ENCODE data around the gene DSTYK.
A peak's percentile ranks its signal among the peaks of the same experiment; 100 is the strongest.
"Not testable (repeated sequence)": the region's sequence is repeated elsewhere in the genome, so short reads cannot be mapped to it uniquely, and the experiment has no call there.

Gene DSTYK

DNA sequence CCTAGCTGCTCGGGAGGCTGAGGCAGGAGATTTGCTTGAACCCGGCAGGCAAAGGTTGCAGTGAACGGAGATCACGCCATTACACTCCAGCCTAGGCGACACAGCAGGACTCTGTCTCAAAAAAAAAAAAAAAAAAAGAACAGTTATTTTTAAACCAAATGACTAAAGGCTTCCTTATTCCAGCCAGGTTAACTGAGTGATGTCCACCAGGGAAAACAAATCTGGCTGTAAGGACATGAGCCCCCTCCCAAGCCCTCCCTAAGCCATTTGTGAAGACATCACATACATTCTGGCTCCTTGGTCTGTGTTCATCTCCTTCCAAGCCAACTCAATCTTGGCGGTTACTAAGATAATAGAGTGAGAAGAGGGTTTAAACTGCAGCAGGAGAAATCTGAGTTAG is 24.4 kb upstream of the DSTYK start:
- no peak overlapping the region for H3K4me3 ChIP-seq (ENCODE audit: low read length)
- no peak for DNase-seq (ENCODE audit: low read depth)
- TF ChIP-seq, protein P1, sequence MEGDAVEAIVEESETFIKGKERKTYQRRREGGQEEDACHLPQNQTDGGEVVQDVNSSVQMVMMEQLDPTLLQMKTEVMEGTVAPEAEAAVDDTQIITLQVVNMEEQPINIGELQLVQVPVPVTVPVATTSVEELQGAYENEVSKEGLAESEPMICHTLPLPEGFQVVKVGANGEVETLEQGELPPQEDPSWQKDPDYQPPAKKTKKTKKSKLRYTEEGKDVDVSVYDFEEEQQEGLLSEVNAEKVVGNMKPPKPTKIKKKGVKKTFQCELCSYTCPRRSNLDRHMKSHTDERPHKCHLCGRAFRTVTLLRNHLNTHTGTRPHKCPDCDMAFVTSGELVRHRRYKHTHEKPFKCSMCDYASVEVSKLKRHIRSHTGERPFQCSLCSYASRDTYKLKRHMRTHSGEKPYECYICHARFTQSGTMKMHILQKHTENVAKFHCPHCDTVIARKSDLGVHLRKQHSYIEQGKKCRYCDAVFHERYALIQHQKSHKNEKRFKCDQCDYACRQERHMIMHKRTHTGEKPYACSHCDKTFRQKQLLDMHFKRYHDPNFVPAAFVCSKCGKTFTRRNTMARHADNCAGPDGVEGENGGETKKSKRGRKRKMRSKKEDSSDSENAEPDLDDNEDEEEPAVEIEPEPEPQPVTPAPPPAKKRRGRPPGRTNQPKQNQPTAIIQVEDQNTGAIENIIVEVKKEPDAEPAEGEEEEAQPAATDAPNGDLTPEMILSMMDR (IDR thresholded peaks at IDR 0.05; ENCODE audit: insufficient read depth, low read depth, low read length, missing control alignments), result no peak

DNA sequence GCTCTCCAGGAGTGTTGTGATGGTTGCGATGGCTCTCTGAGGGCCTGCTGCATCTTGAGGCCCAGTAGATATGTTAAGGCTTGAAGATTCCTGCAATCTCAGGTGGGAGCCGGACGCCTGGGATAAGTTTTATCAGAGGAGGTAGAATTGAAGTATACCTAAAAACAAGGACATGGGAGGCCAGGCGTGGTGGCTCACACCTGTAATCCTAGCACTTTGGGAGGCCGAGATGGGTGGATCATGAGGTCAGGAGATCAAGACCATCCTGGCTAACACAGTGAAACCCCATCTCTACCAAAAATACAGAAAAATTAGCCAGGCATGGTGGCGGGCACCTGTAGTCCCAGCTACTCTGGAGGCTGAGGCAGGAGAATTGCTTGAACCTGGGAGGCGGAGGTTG is 22.5 kb upstream of the DSTYK start:
- not testable (repeated sequence) for H3K4me3 ChIP-seq (ENCODE audit: low read length); DNase-seq (ENCODE audit: low read depth)

DNA sequence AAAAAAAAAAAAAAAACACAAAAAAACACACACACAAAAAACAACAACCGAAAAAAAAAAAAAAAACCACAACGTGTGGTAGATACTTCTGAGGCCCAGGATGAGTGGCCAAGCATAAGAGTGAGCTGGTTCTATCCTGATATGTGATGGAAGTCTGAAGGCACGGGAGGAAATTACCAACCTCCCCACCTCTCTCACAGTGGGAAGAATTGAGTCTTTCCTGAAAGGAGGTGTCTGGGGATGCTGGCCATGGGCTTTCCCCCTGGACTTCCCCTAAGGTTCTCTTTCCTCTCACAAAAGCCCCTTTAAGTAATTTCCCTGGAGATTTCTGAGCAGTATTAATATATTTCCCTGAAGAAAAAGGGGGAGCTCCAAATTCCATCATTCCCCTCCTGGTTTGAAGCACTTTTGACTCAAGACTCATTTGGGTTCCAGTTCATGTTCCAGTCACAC is 21.5 kb upstream of the DSTYK start:
- DNase-seq (ENCODE audit: low read depth), result no peak
- TF ChIP-seq, protein P1 (IDR thresholded peaks at IDR 0.05; ENCODE audit: insufficient read depth, low read depth, low read length, missing control alignments), result no peak
- no peak overlapping the region for H3K4me3 ChIP-seq (ENCODE audit: low read length)

DNA sequence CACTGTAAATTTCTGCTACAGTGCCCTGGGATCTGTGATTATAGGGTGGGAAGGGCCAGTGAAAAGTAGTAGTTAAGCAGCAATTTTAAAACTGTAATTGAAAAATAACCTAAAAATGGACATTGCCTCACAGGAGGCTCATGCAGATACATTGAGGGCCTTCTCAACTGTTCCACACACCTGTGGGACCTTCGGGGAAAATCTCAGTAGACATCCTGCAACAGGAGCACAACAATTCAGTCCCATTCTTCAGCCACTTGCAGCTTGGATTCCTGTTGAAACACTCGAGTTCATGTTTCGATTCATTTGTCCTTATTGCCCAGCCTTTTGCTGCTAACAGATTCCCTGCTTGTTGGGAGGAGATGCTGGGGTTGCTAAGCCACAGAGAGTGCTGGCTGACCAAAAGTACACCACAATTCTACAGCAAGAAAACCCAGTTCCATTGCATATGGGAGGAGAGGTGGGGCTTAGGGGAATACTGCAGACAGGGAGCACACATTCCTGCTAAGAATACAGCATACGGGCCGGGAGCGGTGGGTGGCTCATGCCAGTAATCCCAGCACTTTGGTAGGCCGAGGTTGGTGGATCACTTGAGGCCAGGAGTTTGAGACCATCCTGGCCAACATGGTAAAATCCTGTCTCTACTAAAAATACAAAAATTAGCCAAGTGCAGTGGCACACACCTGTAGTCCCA is 20.8 kb upstream of the DSTYK start:
- no peak for DNase-seq (ENCODE audit: low read depth)
- H3K4me3 ChIP-seq (ENCODE audit: low read length), result no peak overlapping the region
- TF ChIP-seq, protein P1 (IDR thresholded peaks at IDR 0.05; ENCODE audit: insufficient read depth, low read depth, low read length, missing control alignments), result no peak

DNA sequence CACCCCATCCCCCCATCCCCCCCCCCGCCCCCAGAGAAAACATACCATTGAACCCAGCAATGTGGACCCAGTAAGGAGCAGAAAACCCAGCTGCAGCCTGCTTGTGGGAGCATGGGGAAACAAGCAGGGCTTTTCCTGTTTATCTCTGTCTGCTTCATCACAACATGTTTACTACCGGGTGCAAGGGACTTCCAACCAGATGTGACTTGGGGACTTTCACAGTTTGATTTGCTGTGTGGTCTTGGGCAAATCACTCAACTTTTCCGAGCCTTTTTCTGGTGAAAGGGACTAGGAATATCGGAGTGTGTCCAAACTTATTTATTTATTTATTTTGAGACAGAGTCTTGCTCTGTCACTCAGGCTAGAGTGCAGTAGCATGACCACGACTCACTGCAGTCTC is 19.5 kb upstream of the DSTYK start:
- TF ChIP-seq, protein P1 (IDR thresholded peaks at IDR 0.05; ENCODE audit: insufficient read depth, low read depth, low read length, missing control alignments), result no peak
- H3K4me3 ChIP-seq (ENCODE audit: low read length), result no peak overlapping the region
- no peak for DNase-seq (ENCODE audit: low read depth)

DNA sequence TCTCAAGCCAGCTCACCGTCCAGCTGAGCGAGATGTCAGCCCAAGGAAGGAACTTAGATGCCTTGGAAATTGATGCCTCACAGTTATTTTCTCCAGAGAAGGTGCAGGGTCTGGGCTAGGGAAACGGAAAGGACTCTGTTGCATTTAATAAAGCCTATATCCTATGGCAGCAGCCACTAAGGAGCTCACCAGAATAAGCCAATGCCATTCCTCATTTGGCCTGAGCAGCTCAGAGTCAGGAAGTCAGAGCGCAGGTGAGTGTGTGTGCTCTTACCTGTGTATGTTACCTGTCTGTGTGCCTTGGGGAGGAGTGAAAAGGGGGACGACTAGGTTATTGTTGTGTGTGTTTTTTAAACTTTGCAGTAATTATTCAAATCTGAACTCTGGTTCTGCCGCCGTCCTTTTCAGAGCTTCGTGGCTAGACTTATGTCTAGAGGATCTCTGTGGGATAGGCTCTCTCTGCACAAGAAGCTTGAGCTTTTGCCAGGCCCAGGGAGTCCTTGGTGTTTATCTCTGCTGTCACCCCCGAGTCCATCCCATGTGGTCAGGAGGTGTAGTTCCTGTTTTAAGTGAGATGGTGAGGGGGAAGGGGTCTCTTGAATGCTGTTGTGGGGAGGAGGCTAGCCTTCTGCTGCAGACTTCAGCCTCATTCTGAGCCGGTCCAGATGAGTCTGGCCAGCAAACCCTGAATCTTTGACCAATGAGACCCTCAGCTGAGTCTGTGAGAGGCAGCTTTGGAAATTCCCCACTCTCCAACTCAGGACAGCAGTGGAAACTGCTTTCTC is 18.6 kb upstream of the DSTYK start:
- peak; percentile 4 for DNase-seq (ENCODE audit: low read depth)
- TF ChIP-seq, protein P1 (IDR thresholded peaks at IDR 0.05; ENCODE audit: insufficient read depth, low read depth, low read length, missing control alignments), result no peak
- no peak overlapping the region for H3K4me3 ChIP-seq (ENCODE audit: low read length)

DNA sequence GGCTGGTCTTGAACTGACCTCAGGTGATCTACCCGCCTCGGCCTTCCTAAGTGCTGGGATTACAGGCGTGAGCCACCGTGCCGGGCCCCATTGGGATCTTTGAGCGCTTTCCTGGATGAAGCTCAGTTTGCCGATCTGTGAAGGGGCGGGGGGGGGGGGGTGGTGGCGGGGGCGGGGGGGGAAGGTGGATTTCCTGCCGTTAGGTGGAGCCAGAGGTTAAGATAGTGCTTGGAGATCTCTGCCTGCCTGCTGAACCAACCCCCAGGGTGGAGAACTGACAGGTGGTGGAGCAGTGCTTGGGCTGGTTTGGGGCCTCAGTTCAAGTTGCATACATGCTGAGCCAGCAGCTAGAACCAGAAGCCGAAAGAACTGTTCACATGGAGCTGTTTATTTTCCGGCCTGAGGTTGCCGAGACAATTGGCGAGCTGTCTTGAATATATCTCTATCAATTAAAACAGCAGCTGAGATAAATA is 17.9 kb upstream of the DSTYK start:
- H3K4me3 ChIP-seq (ENCODE audit: low read length), result peak overlapping the region; percentile 18
- DNase-seq (ENCODE audit: low read depth), result peak; percentile 71
- TF ChIP-seq, protein P1 (IDR thresholded peaks at IDR 0.05; ENCODE audit: insufficient read depth, low read depth, low read length, missing control alignments), result peak; percentile 35
